Fibroblast of lung (primary cell): ENCODE results near the gene PACSIN2. TPM values are rescaled to one million over a fixed set of nuclear protein-coding genes. Genes with fewer than 3 reads are reported as not detected.

Experiments
- DNase-seq, 2 donors: peaks; one replicate each; pipeline versions ENCODE4 v3.0.0 to v3.0.0-alpha.2; 2010; ENCODE audit warnings: low read depth in 2 of 2
- H2AFZ ChIP-seq: 2 replicates; pipeline ENCODE4 v1.5.1; 2012; ENCODE audit warnings: low read length, control low read depth, inconsistent platforms
- H3K27ac ChIP-seq: 2 replicates; pipeline ENCODE4 v1.5.1; 2011; ENCODE audit warnings: low read length, control low read depth; ENCODE audit not compliant: insufficient read depth
- H3K27me3 ChIP-seq: 2 replicates; pipeline ENCODE4 v1.5.1; 2011; ENCODE audit warnings: mild to moderate bottlenecking, low read length; ENCODE audit not compliant: control insufficient read depth, insufficient read depth
- H3K36me3 ChIP-seq: 2 replicates; pipeline ENCODE4 v1.5.1; 2011; ENCODE audit warnings: low read length; ENCODE audit not compliant: control insufficient read depth, insufficient read depth
- H3K4me1 ChIP-seq: 2 replicates; pipeline ENCODE4 v1.5.1; 2011; ENCODE audit warnings: low read length; ENCODE audit not compliant: control insufficient read depth, insufficient read depth; ENCODE audit errors: extremely low read depth
- H3K4me2 ChIP-seq: 2 replicates; pipeline ENCODE4 v1.5.1; 2011; ENCODE audit warnings: low read length, control low read depth; ENCODE audit not compliant: insufficient read depth; ENCODE audit errors: extremely low read depth
- H3K4me3 ChIP-seq, 4 experiments: fragments of 200-600 bp in 1 of 4; sonication (generic) in 1 of 4; replicated peaks in 1 of 4; 2 replicates each; pipeline ENCODE4 v1.5.1; 2011 to 2016; ENCODE audit warnings: low read length in 4 of 4, low read depth in 3 of 4, mild to moderate bottlenecking in 3 of 4, control low read depth in 2 of 4, inconsistent platforms in 1 of 4, mixed read lengths in 1 of 4; ENCODE audit not compliant: insufficient read depth in 1 of 4; ENCODE audit errors: control extremely low read depth in 1 of 4
- H3K79me2 ChIP-seq: 2 replicates; pipeline ENCODE4 v1.5.1; 2012; ENCODE audit warnings: mild to moderate bottlenecking, low read length, inconsistent platforms; ENCODE audit not compliant: control insufficient read depth, insufficient read depth
- H3K9ac ChIP-seq: 2 replicates; pipeline ENCODE4 v1.5.1; 2011; ENCODE audit warnings: mild to moderate bottlenecking, low read length, control low read depth; ENCODE audit not compliant: insufficient read depth
- H3K9me3 ChIP-seq: 2 replicates; pipeline ENCODE4 v1.5.1; 2012; ENCODE audit warnings: low read depth, low read length; ENCODE audit not compliant: control insufficient read depth, insufficient read depth
- H4K20me1 ChIP-seq: 2 replicates; pipeline ENCODE4 v1.5.1; 2011; ENCODE audit warnings: low read length; ENCODE audit not compliant: control insufficient read depth, insufficient read depth; ENCODE audit errors: extremely low read depth
- CTCF ChIP-seq, 2 donors: IDR thresholded peaks in 1 of 2; conservative IDR thresholded peaks in 1 of 2; 1 replicate in 1 of 2; 2 replicates in 1 of 2; pipeline ENCODE4 v1.5.1; 2011 to 2012; ENCODE audit warnings: low read length in 2 of 2, control low read depth in 1 of 2, inconsistent platforms in 1 of 2, low read depth in 1 of 2, mild to moderate bottlenecking in 1 of 2
- EZH2 ChIP-seq: IDR thresholded peaks from 2 replicates; pipeline ENCODE4 v1.5.1; 2012; ENCODE audit warnings: low read length, control low read depth, mild to moderate bottlenecking; ENCODE audit errors: missing control alignments
- polyA plus RNA-seq, 2 donors: library from polyadenylated mRNA; depleted of rRNA in 1 of 2; stranded (reverse) in 1 of 2; unstranded in 1 of 2; fragments of >200 nt; gene quantifications; 2 replicates each; pipeline ENCODE4 v1.2.1, GENCODE V29; 2011 to 2012; ENCODE audit warnings: missing spikeins in 1 of 2
- total RNA-seq: library from RNA; depleted of rRNA; stranded (reverse); fragments of >200 nt; gene quantifications from 2 replicates; pipeline ENCODE4 v1.2.1, GENCODE V29; 2014

PACSIN2 gene
- total and polyA plus RNA-seq, 2 donors (not counting 1 experiment from before 2014, with no cell fraction given), result 30.1 to 41.4 TPM

- Histone ChIP-seq H3K27me3 (no peaks in the 10 kb centered on the region), H2AFZ (no peak overlapping the region), H3K4me1 (no peaks in the 10 kb centered on the region), H3K4me3 (no peak overlapping the region), H3K27ac (no peak overlapping the region), H3K36me3 (peaks cover 10% of the 10 kb centered on the region), H3K79me2 (no peaks in the 10 kb centered on the region), H3K9ac (no peak overlapping the region), H4K20me1 (no peaks in the 10 kb centered on the region), H3K9me3 (no peaks in the 10 kb centered on the region), H3K4me2 (no peak overlapping the region)
- no peak for DNase-seq
- no peak for TF ChIP-seq EZH2
- TF ChIP-seq CTCF (conservative IDR thresholded peaks at IDR 0.05 in 1 of 2, IDR thresholded peaks at IDR 0.05 in 1 of 2; ENCODE audit: low read depth in 1 of 2, low read length in 2 of 2), result no peak
These were observed 122.2 kb downstream of the PACSIN2 start for GRCh38 chr22:42892571-42893316.

- Histone ChIP-seq H3K9me3 (no peaks in the 10 kb centered on the region), H3K4me3 (no peak overlapping the region), H2AFZ (no peak overlapping the region), H3K27ac (no peak overlapping the region), H4K20me1 (no peaks in the 10 kb centered on the region), H3K4me1 (no peaks in the 10 kb centered on the region), H3K9ac (no peak overlapping the region), H3K4me2 (no peak overlapping the region), H3K79me2 (no peaks in the 10 kb centered on the region), H3K27me3 (no peaks in the 10 kb centered on the region), H3K36me3 (peaks cover 13% of the 10 kb centered on the region)
- DNase-seq, result no peak
- TF ChIP-seq CTCF (conservative IDR thresholded peaks at IDR 0.05 in 1 of 2, IDR thresholded peaks at IDR 0.05 in 1 of 2; ENCODE audit: low read depth in 1 of 2, low read length in 2 of 2) (no peak), EZH2 (no peak)
These were observed 122.8 kb downstream of the PACSIN2 start for GRCh38 chr22:42892156-42892555.

- TF ChIP-seq CTCF (conservative IDR thresholded peaks at IDR 0.05 in 1 of 2, IDR thresholded peaks at IDR 0.05 in 1 of 2; ENCODE audit: low read depth in 1 of 2, low read length in 2 of 2) (no peak), EZH2 (no peak)
- Histone ChIP-seq H3K4me1 (no peaks in the 10 kb centered on the region), H3K4me2 (no peak overlapping the region), H3K9me3 (no peaks in the 10 kb centered on the region), H4K20me1 (no peaks in the 10 kb centered on the region), H3K27me3 (no peaks in the 10 kb centered on the region), H3K27ac (no peak overlapping the region), H3K9ac (no peak overlapping the region), H3K36me3 (peaks cover 14% of the 10 kb centered on the region), H2AFZ (no peak overlapping the region), H3K4me3 (no peak overlapping the region), H3K79me2 (no peaks in the 10 kb centered on the region)
- no peak for DNase-seq
These were observed 123.3 kb downstream of the PACSIN2 start for GRCh38 chr22:42891696-42892095.
